GM19099 (cell line): ENCODE data around the gene MGAT1.

Source experiments
- POLR2A ChIP-seq: IDR thresholded peaks from 3 replicates; pipeline ENCODE4 v1.6.1; 2011; ENCODE audit warnings: low read depth; ENCODE audit not compliant: insufficient read length; ENCODE audit errors: extremely low read depth

The MGAT1 gene

DNA sequence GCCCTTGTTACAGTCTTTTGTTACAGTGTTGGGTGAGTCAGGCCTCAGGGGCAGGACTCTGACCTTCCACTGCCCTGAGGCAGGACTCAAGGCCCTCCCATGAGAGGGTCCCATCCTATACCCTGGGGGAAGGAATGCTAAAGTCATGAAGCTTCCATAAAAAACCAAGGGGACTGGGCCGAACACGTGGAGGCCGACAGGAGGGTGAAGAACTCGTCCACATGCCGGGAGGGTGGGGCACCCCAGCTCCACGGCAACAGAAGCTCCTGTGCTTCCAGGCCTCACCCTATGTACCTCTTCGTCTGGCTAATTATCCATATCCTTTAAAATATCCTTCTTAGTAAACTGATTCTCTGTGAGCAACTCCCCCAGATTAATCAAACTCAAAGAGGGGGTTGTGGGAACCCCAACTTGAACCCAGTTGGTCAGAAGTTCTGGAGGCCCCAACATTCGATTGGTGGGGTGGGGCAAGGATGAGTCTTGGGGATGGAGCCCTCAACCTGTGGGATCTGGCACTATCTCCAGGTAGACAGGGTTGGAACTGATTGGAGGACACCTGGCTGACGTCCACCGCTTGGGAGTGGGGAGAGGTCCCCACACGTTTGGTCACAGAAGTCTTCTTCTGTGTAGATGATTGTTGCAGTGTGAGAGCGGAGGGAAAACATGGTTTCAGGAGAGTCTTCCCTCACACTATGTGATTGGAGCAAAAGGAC, 19.1 kb downstream of the MGAT1 start:
- no peak for TF ChIP-seq POLR2A

DNA sequence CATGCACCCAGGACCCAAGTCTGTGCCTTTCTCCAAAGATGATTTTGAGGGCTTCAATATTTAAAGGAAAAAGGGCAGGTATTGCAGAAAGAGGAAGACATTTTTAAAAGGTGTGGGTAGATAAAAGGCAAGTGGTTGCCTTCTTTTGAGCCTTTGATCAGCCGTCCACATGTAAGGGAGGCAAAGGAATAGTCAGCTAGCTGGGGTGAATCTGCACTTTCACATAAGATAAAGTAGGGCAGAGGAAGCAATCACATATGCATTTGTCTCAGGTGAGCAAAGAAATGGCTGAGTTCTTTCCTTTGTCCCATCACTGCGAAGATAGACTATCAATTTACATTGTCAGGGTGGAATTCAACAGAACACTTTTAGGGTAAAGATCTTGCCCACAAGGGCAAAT, 19.9 kb downstream of the MGAT1 start:
- TF ChIP-seq POLR2A = no peak

DNA sequence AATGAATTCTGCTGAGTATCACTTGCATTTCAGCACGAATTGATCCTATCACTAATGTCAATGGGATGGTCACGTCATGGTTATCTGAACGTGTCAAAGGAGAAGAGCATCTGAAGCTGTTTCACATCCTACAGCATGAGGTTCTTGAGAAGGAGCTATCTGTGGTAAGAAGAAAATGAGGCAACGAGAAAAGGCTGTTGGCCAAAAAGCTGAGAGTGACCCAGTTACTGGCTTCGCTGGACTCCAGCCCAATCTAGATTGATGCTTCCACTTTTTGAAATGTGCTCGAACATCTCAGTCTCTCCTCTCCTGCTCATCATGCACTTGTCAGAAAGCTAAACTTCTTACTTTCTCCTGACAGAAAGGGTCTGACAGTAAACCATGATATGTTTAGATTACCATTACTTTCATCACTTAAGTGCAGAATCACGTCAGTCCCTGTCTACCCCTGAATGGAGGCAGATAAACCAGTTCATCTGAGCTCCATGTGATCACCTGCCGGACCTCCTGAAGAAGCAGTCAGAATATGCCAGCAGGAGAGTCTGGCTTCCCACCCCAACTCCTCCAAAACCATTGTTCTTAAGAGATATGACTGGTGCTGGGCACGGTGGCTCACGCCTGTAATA, 22.5 kb downstream of the MGAT1 start:
- TF ChIP-seq POLR2A = no peak

DNA sequence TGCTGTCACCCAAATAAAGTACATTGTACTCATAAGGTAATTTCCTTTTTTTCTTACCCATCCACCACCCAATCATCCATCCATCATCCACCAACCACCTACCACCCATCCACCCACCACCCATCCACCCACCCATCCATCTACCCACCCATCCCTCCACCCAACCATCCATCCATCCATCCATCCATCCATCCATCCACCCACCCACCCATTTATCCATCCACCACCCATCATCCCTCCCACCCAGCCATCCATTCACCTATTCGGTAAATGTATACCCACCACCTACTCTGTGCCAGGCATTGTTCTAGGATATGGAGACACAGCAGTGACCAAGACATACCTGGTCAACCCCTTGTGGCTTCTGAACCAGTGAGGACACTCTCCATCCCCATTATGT, 25.1 kb downstream of the MGAT1 start:
- TF ChIP-seq POLR2A = no peak

DNA sequence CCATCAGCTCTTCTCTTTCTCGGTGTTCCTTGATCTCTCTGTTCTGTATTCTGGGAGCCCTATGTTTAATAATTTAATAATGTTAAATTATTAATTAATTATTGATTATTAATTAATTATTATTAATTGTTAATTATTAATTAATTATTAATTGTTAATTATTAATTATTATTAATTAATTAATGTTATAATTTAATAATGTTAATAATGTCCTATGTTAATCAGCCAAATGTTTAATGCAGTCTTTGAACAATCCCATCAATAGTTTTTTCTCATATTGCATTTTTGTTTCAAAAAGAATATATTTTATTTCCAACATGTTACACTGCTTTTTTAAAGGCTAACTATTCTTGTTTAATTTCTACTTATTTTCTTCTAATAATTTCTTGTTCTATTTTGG, 26.2 kb downstream of the MGAT1 start:
- TF ChIP-seq POLR2A = no peak

DNA sequence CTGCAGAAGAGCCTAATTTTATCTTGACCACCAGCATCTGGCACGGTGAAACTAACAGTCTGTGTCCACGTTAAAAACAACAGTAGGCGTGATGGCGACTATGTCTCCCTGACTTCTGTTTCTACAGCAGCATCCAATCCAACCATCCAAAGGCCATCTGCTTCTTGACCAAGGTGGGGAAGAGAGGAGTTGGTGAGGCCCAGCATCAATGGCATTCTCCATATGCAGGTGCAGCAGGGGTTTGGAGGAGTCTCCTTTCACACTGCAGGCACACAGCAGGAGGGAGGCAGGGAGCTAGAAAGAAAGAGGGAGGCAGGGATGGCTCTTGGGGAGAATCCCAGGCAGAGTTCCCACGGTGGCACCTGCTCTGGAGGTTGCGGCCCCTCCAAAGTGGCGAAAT, 27.0 kb downstream of the MGAT1 start:
- no peak for TF ChIP-seq POLR2A

DNA sequence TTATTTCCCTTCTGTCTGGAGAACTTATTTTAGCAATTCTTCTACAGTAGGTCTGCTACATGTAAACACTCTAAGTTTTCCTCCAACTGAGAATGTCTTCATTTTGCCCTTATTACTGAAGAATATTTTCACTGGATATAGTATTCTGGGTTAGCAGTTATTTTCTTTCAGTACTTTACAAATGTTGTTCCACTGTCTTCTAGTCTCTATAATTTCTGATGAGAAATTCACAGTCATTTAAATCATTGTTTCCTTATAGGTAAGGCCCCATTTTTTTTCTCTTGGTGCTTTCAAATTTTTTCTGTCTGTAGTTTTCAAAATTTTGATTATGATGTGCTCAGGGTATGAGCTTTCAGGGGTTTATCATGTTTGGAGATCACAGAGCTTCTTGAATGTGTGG, 30.8 kb downstream of the MGAT1 start:
- no peak for TF ChIP-seq POLR2A

DNA sequence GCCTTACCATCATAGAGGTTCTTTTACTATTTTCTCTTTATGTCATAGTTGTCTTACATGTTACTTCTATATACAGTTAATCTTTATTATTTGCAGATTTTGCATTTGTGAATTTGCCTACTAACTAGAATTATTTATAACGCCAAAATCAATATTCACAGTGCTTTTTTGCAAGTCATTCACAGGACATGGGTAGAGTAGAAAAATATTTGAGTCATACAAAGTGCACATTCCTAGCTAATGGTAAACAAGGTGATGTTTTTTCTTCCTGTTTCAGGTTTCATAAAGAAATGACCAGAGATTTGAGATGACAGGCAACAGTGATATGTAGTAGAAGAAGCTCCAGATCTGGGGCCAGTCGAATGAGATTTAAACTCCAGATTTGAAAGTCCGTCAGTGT, 32.8 kb downstream of the MGAT1 start:
- no peak for TF ChIP-seq POLR2A

DNA sequence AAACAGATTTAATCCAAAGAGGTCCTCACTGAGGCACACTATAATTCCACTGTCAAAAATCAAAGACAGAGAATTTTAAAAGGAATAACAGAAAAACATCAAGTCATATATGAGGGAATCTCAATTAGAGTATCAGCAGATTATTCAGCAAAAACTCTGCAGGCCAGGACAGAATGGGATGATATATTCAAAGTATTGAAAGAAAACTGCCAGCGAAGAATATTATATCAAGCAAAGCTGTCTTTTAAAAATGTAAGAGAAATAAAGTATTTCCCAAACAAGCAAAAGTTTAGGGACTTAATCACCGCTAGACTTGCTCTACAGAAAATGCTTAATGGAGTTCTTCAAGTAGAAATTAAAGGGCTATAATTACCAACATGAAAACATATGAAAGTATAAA, 47.0 kb downstream of the MGAT1 start:
- TF ChIP-seq POLR2A = no peak

DNA sequence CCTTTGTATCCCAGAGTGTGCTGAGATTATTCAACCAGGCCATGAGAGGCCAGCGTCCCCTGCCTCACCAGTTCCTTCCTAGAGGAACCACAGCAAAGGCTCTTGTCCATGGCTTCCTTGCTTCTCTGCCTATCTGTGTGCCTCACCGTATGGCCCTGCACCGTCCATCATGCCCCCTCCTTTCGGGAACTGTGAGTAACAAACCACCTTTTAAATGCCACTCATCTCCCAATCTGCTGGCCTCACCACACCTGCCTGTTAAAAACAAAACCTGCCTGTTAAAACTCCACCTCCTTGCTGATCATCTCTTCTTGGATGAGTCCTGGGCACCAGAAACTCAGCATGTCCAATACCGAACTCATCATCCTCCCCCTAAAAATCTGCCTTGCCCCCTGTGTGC, 58.4 kb downstream of the MGAT1 start:
- no peak for TF ChIP-seq POLR2A

DNA sequence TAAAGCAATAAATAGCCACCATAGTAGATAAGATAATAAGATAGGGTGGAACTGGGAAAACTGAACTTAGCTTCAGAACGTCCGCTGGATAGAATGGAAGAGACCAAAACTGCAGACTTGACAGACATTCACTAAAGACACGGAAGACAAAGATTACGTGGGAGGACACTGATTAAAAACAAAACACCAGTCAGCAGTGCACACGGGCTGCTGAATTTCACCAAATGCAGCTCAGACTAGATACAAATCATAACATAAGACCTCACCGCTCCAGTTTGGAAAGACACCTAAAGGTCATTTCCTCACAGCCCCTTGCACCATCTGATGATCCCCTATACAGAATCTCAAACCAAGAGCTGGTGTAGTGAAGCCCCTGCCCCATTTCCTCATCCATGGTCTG, 59.9 kb downstream of the MGAT1 start:
- TF ChIP-seq POLR2A = no peak

DNA sequence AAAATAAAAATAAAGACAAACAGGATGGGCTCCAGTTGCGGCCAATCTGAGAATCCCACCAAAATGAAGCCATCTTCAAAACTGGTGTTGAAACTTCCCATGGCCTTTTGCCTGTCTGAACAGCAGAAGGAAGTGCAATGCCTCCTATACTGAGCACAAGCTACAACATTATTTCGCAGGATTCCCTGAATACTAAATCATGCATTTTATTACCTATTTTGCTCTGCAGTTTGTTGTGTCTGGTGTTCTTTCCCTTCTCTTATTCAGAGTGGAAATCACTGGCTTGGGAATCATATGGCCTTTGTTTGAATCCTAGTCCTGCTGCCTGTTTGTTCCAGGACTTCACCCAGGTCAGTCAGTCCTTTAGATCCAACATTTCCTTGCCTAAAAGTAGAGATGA, 62.6 kb downstream of the MGAT1 start, which contains the start of gene OR2Y1:
OR2Y1 (minus strand) TSS at position 101 of the 400 bp plus-strand sequence; CDS start at position 101, 0 bp downstream.
- no peak for TF ChIP-seq POLR2A

DNA sequence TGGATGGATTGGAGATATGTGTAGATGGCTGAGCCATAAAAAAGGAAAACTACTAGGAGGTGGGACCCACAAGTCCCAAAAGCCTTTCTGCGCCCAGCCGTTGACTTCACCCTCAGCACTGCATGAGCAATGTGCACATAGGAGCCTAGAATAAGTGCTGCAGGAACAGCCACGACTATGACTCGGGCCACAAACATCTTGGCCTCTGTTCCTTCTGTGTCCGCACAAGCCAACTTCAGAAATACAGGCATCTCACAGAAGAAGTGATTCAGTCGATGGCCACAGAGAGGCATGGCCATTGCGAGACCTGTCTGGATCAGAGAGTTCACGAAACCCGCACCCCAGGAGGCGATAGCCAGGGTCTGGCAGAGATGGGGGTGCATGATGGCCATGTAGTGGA, 63.3 kb downstream of the MGAT1 start:
- TF ChIP-seq POLR2A = no peak

DNA sequence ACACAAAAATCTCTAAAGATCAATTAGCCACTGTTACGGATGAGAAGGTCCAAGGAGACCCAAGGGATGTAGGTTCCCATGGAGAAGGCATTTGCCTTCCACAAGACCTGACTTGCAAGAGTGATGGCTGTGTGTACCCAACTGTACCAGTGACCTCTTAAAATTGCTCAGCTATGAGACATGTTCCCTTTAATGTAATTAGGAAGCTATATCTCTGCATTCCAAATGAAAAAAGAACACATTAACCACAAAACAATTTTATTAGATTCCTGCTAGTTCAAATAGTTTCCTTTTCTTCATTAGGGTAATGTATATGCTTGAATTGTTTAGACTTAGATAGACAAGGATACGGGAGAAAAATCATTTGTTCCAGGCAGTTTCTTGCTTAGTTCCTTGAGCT, 66.1 kb downstream of the MGAT1 start:
- no peak for TF ChIP-seq POLR2A
